GM18511 (cell line): ENCODE measurements around the gene MRGPRF.

Experiments
- ATAC-seq: cut with Tn5 transposase; IDR thresholded peaks from one replicate; pipeline ENCODE4 v1.9.1; 2021; ENCODE audit warnings: mild to moderate bottlenecking, moderate library complexity; ENCODE audit not compliant: unreplicated experiment

The MRGPRF gene

DNA sequence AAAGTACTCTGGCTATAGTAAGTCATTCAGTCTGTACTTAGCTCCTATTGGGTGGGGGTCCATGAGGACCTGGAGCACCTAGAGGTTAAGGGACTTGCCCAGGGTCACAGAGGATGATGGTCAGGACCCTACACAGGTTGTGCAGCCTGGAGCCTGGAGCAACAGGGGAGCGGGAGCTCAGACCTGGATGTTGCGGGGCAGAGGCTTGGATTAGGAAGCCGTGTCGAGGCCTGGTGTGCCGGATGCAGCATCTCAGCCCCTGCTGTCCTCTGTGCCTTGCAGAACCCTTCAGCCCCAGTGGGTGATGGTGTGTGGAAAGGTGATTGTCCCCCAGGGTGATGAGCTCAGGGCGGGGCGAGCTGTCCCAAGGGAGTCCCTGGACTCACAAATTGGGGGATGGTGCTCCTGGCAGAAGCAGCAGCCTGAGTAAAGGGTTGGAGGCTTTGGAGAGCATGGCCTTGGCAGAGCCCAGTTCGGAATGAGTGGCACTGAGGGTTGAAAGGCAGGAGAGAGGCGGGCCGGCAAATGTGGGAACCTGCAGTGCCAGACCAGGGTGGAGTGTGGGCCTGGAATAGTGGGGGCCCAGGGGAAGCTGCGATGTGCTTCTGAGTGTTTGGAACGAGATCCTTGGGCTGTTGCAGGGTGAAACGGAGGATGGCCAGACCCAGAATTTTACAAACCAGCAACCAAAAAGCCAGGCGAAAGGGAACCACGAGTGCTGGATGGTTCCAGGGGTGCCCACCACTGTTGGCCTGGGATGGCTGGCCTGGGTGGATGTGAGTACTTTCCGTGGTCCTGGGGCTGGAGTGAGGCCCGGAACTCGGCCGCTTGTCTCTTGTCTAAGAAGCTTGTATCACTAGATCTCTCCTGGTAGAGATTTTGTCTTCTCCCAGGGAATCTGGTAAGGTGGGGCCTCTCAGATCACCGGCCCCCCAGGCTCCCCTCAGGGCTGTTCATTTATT is 38.6 kb upstream of the MRGPRF start:
- no peak for ATAC-seq

GRCh38 chr11:69050592-69051380 is 37.7 kb upstream of the MRGPRF start:
- ATAC-seq, result no peak

DNA sequence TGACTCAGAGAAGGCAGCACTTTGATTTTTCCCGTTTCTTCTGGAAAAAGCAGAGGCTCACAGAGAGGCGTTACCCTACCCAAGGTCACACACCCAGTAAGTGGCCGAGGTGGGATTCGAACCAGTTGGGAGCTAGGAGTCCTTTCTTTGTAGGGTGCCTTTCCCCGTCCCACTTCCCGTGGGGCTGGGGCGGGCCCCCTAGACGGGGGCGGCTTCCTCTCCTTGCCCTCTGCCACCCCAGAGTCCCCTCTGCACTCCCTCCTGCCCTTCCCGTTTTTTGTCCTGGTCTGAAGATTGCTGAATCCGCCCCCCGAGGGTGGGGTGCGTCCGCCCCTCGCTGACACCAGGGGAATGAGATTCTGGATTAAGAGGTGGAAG is 36.4 kb upstream of the MRGPRF start:
- ATAC-seq, result no peak

DNA sequence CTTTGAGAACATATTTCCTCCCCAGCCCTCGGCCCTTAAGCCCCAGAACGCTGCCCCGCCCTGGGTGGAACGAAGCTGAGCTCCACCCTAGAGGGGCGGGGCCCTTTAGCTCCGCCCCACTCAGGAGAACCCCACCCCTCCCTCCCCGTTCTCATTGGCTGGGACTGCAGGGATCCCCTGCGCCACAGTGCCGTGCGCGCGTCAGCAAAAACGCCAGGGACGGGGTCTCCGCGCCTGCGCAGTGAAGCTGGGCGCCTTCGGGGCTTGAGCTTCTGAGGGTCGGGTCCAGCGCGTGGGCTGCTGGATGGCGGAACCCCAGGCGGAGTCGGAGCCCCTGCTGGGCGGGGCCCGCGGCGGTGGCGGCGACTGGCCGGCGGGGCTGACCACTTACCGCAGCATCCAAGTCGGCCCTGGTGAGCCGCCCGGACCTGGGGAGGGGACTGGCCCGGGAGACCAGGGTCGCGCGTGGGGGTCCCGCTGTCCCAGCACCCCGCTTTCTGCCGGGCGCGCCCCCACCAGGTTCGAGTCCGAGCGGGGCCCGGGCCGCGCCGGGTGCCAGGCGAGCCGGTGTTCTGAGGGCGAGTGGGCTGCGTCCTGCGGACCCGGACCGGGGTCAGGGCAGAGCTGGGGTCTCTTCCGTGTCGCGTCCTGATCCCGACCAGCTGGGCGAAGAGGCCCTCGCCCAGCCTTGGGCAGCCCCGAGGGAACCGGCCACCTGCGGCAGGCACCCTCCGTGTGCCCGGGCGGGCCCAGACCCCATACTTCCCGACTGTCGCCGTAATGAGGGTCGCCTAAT is 35.8 kb upstream of the MRGPRF start, which contains the start of gene TPCN2:
Gene TPCN2, plus strand, starts transcription at position 239 of the 796 bp plus-strand sequence. Its CDS starts 66 bp downstream, at position 305.
- ATAC-seq, result peak; percentile 90

GRCh38 chr11:69048031-69048693 is 35.1 kb upstream of the MRGPRF start:
- ATAC-seq, result no peak

DNA sequence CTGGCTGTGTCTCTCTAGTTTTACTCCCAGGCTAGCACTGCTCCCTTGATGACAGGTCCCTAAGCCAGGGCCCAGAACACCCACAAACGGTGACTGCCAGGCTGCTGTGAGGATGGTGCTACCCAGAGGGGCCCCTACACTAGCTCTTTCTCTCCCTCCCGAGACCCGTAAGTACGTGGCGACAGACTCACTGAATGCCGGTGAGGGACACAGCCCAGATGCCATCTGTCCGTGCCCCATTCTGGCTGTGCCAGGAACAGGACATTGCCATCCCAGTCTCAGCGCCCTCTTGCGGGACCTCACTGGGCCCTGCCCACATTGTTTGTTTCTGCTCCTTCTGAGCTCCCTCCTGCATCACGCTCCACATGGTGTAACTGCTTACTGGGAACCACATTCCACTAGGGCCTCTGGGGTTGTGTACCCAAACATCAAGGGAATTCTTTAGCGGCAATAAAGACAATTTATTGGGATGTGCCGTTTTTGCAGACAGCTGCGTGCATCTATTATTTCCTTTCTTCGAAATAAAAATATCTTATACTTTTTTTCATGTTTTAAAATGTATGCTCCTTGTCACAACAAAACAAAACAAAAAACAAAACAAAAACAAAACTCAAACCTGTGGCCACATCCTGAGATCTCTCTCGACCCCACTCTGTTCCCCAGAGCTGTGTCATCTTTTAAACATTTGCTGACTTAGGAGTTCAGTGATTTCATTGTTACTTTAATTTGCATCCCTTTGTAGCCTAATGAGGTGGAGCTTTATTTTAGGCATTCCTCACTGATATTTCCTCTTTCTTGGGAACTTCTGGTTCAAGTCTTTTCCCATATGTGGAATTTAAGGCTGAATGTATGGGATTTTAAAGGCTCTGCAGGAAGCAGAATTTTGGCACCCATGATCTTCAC is 31.3 kb upstream of the MRGPRF start:
- ATAC-seq, result no peak

GRCh38 chr11:69041516-69041915 is 28.5 kb upstream of the MRGPRF start:
- ATAC-seq, result no peak

GRCh38 chr11:69040581-69041260 is 27.7 kb upstream of the MRGPRF start:
- no peak for ATAC-seq

DNA sequence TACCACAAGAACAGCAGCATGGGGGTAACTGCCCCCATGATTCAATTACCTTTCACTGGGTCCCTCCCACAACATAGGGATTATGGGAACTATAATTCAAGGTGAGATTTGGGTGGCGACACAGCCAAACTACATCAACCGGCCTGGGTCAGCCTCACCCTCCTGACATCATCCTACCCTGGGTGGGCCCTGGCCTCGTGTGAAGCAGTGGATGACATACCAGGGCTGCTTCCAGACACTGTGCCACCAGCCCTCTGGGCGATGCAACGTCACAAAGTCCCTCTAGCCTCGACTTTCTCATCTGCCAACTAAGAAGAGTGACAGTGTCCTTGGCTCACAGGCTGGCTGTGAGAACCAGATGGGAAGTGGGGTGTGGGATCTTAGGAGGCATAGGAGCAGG is 27.0 kb upstream of the MRGPRF start:
- ATAC-seq, result no peak

- ATAC-seq, result no peak
Observed at GRCh38 chr11:69039501-69039900, 26.5 kb upstream of the MRGPRF start.

DNA sequence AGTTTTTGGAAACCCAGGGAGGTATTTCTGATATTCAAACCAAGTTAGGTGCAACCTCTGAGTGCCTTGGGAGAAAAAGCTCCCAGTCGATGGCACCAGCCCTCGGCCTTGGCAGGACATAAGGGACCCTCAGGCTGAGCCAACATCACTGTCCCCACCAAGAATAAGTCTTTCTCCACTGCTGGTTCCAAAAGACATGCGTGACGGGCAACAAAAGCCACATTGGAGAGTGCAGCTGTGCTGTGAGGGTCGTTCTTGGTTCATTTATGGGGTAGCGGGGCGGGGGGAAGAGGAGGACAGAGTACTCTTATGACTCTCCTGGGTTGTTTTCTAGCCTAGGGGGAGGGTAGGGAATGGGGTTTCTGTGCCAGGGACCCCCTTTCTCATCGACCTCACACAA is 24.5 kb upstream of the MRGPRF start:
- no peak for ATAC-seq

DNA sequence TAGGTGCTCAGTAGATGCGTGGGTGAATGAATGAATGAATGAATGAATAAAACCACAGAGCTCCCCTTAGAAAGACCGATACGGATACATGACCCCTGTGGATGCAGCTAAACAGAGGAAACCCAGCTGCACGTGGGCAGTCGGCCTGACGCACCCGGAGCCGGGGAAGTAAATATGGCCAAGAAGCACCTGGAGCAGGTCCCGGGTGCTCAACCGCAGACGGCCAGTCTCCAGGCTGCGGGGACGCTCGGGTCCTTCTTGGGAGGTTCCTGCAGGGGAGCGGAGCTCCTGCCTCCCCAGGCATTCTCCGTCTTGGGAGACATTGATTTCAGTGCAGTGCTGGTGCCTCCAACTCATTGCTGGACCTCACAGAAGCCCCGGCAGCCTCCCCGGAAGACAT is 24.0 kb upstream of the MRGPRF start:
- ATAC-seq, result no peak

- no peak for ATAC-seq
Observed at GRCh38 chr11:69035946-69036340, 22.9 kb upstream of the MRGPRF start.

- ATAC-seq, result no peak
Observed at GRCh38 chr11:69035150-69035945, 22.3 kb upstream of the MRGPRF start.

DNA sequence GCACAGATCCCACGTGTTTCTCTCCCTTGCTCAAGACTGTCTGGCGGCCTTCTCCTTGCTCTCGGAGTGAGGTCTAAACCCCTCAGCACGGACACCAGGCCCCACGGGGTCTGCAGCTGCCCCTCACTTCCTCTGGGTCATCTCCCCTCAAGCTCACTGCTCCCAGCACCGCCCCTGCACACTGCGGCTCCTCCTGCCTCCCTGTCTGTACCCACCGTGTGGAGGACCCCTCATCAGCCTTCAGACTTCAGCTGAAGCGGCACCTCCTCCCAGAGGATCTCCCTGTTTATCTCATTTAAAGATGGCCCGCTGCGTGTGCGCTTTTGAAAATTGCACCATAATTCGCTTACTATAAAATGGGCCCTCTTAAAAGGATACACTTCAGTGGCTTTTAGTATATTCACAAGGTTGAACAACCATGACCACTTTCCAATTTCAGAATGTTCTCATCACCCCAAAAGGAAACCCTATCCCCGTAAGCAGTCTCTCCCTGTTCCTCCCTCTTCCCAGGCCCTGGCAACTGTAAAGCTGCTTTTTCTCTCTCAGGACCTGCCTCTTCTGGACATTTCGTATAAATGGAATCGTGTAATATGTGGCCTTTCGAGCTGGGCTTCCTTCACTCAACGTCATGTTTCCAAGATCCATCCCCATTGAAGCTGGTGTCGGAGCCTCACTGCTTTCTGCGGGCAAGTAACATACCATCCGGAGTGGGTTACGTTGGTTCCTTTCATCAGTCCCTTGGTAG is 21.2 kb upstream of the MRGPRF start:
- ATAC-seq, result no peak

DNA sequence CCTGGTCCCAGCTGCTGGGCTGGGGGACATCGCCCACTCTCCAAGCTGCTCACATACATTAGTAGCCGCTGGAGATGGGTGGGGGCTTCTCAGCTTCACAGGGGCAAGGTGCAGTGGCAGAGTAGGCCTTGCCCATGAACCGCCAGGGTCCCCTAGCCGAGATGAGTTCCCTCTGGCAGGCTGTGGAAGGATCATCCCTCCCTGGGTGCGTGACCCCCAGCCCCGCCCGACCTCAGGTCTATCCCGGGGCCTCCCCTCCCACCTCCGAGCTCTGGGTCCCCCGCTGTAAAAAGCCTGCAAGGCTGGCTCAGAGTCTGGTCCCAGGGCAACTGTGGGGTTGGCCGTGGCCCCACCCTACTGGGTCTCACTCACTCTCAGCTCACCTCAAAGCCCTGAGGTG is 20.4 kb upstream of the MRGPRF start:
- no peak for ATAC-seq

GRCh38 chr11:69032833-69033232 is 19.8 kb upstream of the MRGPRF start:
- ATAC-seq, result no peak
